GM12878 (cell line): ENCODE results near the gene WNT11. TPM values are rescaled to one million over a fixed set of nuclear protein-coding genes. Genes with fewer than 3 reads are reported as not detected.

Experiments
- ATAC-seq: fragments of 200-7000 bp; cut with Tn5 transposase; 3 replicates; pipeline ENCODE4 v1.9.1; 2020; ENCODE audit warnings: mild to moderate bottlenecking, moderate library complexity
- BruUV-seq: library from RNA; stranded (reverse); fragments of 400-500 nt; replicated peaks from 2 replicates; lab custom pipeline; 2021; lab: Mats Ljungman, UMichigan
- CTCF ChIA-PET: fragments of 300-600 bp; sonication (Branson Sonifier 250); formaldehyde crosslinking; extraction: SDS; loops from one replicate; lab custom pipeline; 2021; ENCODE audit warnings: inconsistent platforms; lab: Yijun Ruan, JAX
- POLR2A ChIA-PET: fragments of 350-600 bp; formaldehyde crosslinking; extraction: SDS; loops from one replicate; lab custom pipeline; 2021; ENCODE audit warnings: inconsistent platforms; lab: Charles Lee
- RAD21 ChIA-PET: fragments of 300-600 bp; sonication (Branson Sonifier 250); formaldehyde crosslinking; loops from one replicate; lab custom pipeline; 2023; ENCODE audit warnings: antibody characterized with exemption; ENCODE audit not compliant: unreplicated experiment; lab: Charles Lee
- SMC1A ChIA-PET: fragments of 300-600 bp; sonication (Branson Sonifier 250); formaldehyde crosslinking; loops from one replicate; lab custom pipeline; 2023; ENCODE audit not compliant: unreplicated experiment, uncharacterized antibody; lab: Charles Lee
- DNase-seq: peaks from one replicate; pipeline ENCODE4 v3.0.0-alpha.2; 2011; ENCODE audit warnings: low read depth, low spot score
- FAIRE-seq: peaks from 3 replicates; lab custom pipeline; 2011; peaks lifted over from hg19 to GRCh38; lab: Jason Lieb, UNC
- H2AFZ ChIP-seq: 2 replicates; pipeline ENCODE4 v1.6.0; 2011; ENCODE audit warnings: low read depth, low read length, control low read depth; ENCODE audit not compliant: control insufficient read depth
- H3K27ac ChIP-seq: 2 replicates; pipeline ENCODE4 v1.5.1; 2011; ENCODE audit warnings: control low read depth; ENCODE audit not compliant: control insufficient read depth, insufficient read depth
- H3K27me3 ChIP-seq, 2 experiments: replicated peaks in 1 of 2; 2 replicates each; pipeline versions ENCODE4 v1.6.0 to v1.6.1; 2011; ENCODE audit warnings: low read length in 1 of 2; ENCODE audit not compliant: control insufficient read depth in 2 of 2, insufficient read depth in 2 of 2
- H3K36me3 ChIP-seq, 2 experiments: 2 replicates each; pipeline ENCODE4 v1.5.1; 2011; ENCODE audit warnings: low read length in 1 of 2; ENCODE audit not compliant: control insufficient read depth in 2 of 2, insufficient read depth in 2 of 2
- H3K4me1 ChIP-seq: 2 replicates; pipeline ENCODE4 v1.6.1; 2011; ENCODE audit warnings: mild to moderate bottlenecking, low read length, moderate library complexity, mixed read lengths; ENCODE audit not compliant: control insufficient read depth, insufficient read depth
- H3K4me2 ChIP-seq: 2 replicates; pipeline ENCODE4 v1.6.0; 2011; ENCODE audit warnings: control low read depth; ENCODE audit not compliant: control insufficient read depth, insufficient read depth
- H3K4me3 ChIP-seq: fragments of 200-600 bp; sonication (generic); 2 replicates; pipeline ENCODE4 v1.5.1; 2016
- H3K79me2 ChIP-seq: 2 replicates; pipeline ENCODE4 v1.6.0; 2011; ENCODE audit warnings: low read length; ENCODE audit not compliant: control insufficient read depth, insufficient read depth
- H3K9ac ChIP-seq: 2 replicates; pipeline ENCODE4 v1.8.0; 2011; ENCODE audit warnings: low read length, control low read depth, mixed read lengths; ENCODE audit not compliant: control insufficient read depth, insufficient read depth
- H3K9me3 ChIP-seq: replicated peaks from 3 replicates; pipeline ENCODE4 v1.5.1; 2011; ENCODE audit warnings: mild to moderate bottlenecking, low read length; ENCODE audit not compliant: control insufficient read depth, insufficient read depth
- H4K20me1 ChIP-seq: 2 replicates; pipeline ENCODE4 v1.6.0; 2011; ENCODE audit not compliant: control insufficient read depth, insufficient read depth
- EED ChIP-seq: sonication (generic); IDR thresholded peaks from 2 replicates; pipeline ENCODE4 v1.6.1; 2016; ENCODE audit warnings: antibody characterized with exemption, low read depth
- ESRRA ChIP-seq: IDR thresholded peaks from 2 replicates; pipeline ENCODE4 v1.6.1; 2012; ENCODE audit warnings: mild to moderate bottlenecking, low read length, improper control_type of control experiment
- KAT2A ChIP-seq: conservative IDR thresholded peaks from 2 replicates; pipeline ENCODE4 v1.6.1; 2011; ENCODE audit warnings: low read depth, low read length; ENCODE audit not compliant: control insufficient read depth
- MTA2 ChIP-seq: fragments of 450-650 bp; IDR thresholded peaks from 2 replicates; pipeline ENCODE4 v1.6.1; 2016; ENCODE audit warnings: low read depth, mild to moderate bottlenecking, moderate library complexity
- RAD21 ChIP-seq: IDR thresholded peaks from 2 replicates; pipeline ENCODE4 v1.6.1; 2011; ENCODE audit warnings: mild to moderate bottlenecking, low read depth, low read length, moderate library complexity; ENCODE audit not compliant: insufficient read depth
- SIN3A ChIP-seq: IDR thresholded peaks from 2 replicates; pipeline ENCODE4 v1.6.1; 2012; ENCODE audit warnings: low read depth, low read length, improper control_type of control experiment
- SPI1 ChIP-seq: IDR thresholded peaks from 2 replicates; pipeline ENCODE4 v1.6.1; 2011; ENCODE audit warnings: low read depth, mild to moderate bottlenecking, low read length, moderate library complexity, borderline replicate concordance; ENCODE audit not compliant: insufficient read depth
- SRF ChIP-seq, 2 experiments: IDR thresholded peaks; 2 replicates each; pipeline ENCODE4 v1.6.1; 2011; ENCODE audit warnings: low read depth in 2 of 2, low read length in 2 of 2, mild to moderate bottlenecking in 1 of 2, moderate library complexity in 1 of 2
- STAT1 ChIP-seq: fragments of 450-650 bp; conservative IDR thresholded peaks from 2 replicates; pipeline ENCODE4 v1.6.1; 2014; ENCODE audit warnings: antibody characterized with exemption, mild to moderate bottlenecking
- ZNF622 ChIP-seq: fragments of 450-650 bp; IDR thresholded peaks from 2 replicates; pipeline ENCODE4 v1.6.1; 2017; ENCODE audit warnings: mild to moderate bottlenecking, inconsistent platforms
- WGBS: methylation state at CpG from one replicate; pipeline ENCODE4 v1.1.6; 2016; ENCODE audit warnings: low lambda C conversion rate; ENCODE audit not compliant: insufficient replicate concordance, insufficient coverage; ENCODE audit errors: missing lambda C conversion rate; 5-methylcytosine and 5-hydroxymethylcytosine counted together
- in situ Hi-C: fragments of 300-500 bp; cut with MboI; formaldehyde crosslinking; loops from 9 replicates; pipeline ENCODE4 v1.14.3; 2018; ENCODE audit warnings: mixed read lengths
- intact Hi-C: fragments of 100-400 bp; cut with micrococcal nuclease; formaldehyde crosslinking; loops from one replicate; pipeline ENCODE4 v1.14.2; 2022; ENCODE audit not compliant: unreplicated experiment
- polyA plus RNA-seq, 11 experiments: library from polyadenylated mRNA; depleted of rRNA in 4 of 11; unstranded in 6 of 11; stranded (reverse) in 5 of 11; fragments of >200 nt; fragmentation: Nextera tagmentation in 4 of 11; fragmentation: Illumina TruSeq in 1 of 11; extraction: Ambion mirVana in 4 of 11; extraction: Trizol in 1 of 11; gene quantifications; 1 replicate in 1 of 11; 2 replicates in 10 of 11; pipeline versions ENCODE4 v1.2.1 to v1.2.3, GENCODE V29; 2011 to 2016; ENCODE audit warnings: inconsistent platforms in 2 of 11, missing spikeins in 2 of 11, low read depth in 1 of 11
- total RNA-seq, 4 experiments: library from RNA; depleted of rRNA in 3 of 4; stranded (reverse); fragments of >200 nt in 3 of 4; fragmentation: Illumina TruSeq in 1 of 4; extraction: Trizol in 1 of 4; gene quantifications; 2 replicates each; pipeline versions ENCODE4 v1.2.1 to v1.2.3, GENCODE V29; 2013 to 2021
- TF ChIP-seq, protein P1 (sequence below): IDR thresholded peaks from 2 replicates; pipeline ENCODE4 v1.6.1; 2012; ENCODE audit warnings: low read depth, low read length, improper control_type of control experiment
- TF ChIP-seq, protein P2 (sequence below): fragments of 450-650 bp; conservative IDR thresholded peaks from 2 replicates; pipeline ENCODE4 v1.6.1; 2017; ENCODE audit warnings: mild to moderate bottlenecking, moderate library complexity
- TF ChIP-seq, protein P3 (sequence below), 3 experiments: IDR thresholded peaks in 2 of 3; conservative IDR thresholded peaks in 1 of 3; 2 replicates each; pipeline ENCODE4 v1.5.1; 2011; ENCODE audit warnings: low read depth in 3 of 3, low read length in 3 of 3, mild to moderate bottlenecking in 3 of 3, control low read depth in 2 of 3, moderate library complexity in 2 of 3, inconsistent platforms in 1 of 3, mixed read lengths in 1 of 3; ENCODE audit not compliant: control insufficient read depth in 2 of 3, insufficient read depth in 1 of 3; ENCODE audit errors: extremely low read depth in 1 of 3

WNT11 gene
- total and polyA plus RNA-seq, 10 of the 15 experiments (the other 5 are each of a cell fraction or from before 2014, with no cell fraction given) = 0.05 to 0.19 TPM; not detected in 8

DNA sequence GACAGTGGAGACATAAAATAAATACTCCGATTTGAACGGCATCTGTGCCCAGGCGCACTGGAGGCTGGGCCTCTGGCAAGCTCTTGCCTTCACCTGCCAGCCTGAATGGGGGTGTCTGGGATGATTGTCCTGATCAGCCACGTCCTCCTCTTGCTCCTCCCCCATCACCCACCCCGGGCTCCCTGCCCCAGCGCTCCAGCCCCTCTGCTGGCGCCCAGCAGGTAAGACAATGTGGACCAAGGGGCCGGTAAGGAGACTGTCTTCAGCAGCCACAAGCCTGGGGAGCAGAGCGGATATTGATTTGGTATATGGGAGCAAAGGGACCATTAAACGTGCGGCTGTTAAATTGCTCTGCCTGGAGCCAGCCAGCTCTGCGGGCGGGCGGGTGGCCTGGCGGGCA, 24.9 kb downstream of the WNT11 start:
- Histone ChIP-seq H2AFZ (no peak overlapping the region), H3K27ac (no peak overlapping the region), H3K79me2 (no peaks in the 10 kb centered on the region), H3K9me3 (no peaks in the 10 kb centered on the region), H3K36me3 (no peaks in the 10 kb centered on the region), H3K4me1 (no peaks in the 10 kb centered on the region), H3K4me2 (no peak overlapping the region), H3K27me3 (no peaks in the 10 kb centered on the region), H3K4me3 (no peak overlapping the region), H4K20me1 (0 out of 2 replicates have a peak, but pooled peaks cover 2% of the 10 kb centered on the region), H3K9ac (no peak overlapping the region)
- POLR2A ChIA-PET = no interaction called here
- TF ChIP-seq STAT1 (no peak), KAT2A (no peak)
- TF ChIP-seq, protein P1, sequence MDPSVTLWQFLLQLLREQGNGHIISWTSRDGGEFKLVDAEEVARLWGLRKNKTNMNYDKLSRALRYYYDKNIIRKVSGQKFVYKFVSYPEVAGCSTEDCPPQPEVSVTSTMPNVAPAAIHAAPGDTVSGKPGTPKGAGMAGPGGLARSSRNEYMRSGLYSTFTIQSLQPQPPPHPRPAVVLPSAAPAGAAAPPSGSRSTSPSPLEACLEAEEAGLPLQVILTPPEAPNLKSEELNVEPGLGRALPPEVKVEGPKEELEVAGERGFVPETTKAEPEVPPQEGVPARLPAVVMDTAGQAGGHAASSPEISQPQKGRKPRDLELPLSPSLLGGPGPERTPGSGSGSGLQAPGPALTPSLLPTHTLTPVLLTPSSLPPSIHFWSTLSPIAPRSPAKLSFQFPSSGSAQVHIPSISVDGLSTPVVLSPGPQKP = no peak
- BruUV-seq = no TSS peak
- intact Hi-C loops (no loop called here), in situ Hi-C loops (no loop called here)
- WGBS = 75% methylated on average over 12 of the region's 15 CpGs
- FAIRE-seq (no peak), ATAC-seq (no peak), DNase-seq (no peak)
- SMC1A ChIA-PET = no interaction called here
- CTCF ChIA-PET = no interaction called here
- RAD21 ChIA-PET = no interaction called here

DNA sequence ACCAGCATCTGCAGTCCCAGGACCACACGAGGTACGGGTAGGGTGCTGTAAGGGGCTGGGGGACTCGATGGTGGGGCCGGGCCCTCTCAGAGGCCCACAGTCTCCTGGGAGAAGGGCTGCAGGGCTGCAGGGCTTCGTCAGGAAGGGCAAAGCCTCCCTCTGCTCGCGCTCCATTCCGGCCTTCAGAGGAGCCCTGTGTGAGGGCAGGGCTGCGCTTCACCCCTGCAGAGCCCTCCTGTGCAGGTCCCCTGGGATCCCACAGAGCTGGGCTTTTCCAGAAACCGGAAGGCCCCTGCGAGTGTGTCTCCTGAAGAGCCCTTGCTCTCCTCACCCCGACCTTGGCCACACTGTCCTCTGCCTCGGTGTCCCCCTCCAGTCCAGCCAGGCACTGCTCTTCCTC, 27.2 kb downstream of the WNT11 start:
- H4K20me1 ChIP-seq = 0 out of 2 replicates have a peak, but pooled peaks cover 2% of the 10 kb centered on the region
- TF ChIP-seq SIN3A (no peak), SRF (IDR thresholded peaks at IDR 0.05; ENCODE audit: low read depth in 2 of 2, low read length in 2 of 2) (no peak), MTA2 (no peak), EED (no peak), ESRRA (no peak), SPI1 (no peak), ZNF622 (no peak), RAD21 (no peak)
- TF ChIP-seq, protein P2, sequence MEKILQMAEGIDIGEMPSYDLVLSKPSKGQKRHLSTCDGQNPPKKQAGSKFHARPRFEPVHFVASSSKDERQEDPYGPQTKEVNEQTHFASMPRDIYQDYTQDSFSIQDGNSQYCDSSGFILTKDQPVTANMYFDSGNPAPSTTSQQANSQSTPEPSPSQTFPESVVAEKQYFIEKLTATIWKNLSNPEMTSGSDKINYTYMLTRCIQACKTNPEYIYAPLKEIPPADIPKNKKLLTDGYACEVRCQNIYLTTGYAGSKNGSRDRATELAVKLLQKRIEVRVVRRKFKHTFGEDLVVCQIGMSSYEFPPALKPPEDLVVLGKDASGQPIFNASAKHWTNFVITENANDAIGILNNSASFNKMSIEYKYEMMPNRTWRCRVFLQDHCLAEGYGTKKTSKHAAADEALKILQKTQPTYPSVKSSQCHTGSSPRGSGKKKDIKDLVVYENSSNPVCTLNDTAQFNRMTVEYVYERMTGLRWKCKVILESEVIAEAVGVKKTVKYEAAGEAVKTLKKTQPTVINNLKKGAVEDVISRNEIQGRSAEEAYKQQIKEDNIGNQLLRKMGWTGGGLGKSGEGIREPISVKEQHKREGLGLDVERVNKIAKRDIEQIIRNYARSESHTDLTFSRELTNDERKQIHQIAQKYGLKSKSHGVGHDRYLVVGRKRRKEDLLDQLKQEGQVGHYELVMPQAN = no peak
- TF ChIP-seq, protein P3, sequence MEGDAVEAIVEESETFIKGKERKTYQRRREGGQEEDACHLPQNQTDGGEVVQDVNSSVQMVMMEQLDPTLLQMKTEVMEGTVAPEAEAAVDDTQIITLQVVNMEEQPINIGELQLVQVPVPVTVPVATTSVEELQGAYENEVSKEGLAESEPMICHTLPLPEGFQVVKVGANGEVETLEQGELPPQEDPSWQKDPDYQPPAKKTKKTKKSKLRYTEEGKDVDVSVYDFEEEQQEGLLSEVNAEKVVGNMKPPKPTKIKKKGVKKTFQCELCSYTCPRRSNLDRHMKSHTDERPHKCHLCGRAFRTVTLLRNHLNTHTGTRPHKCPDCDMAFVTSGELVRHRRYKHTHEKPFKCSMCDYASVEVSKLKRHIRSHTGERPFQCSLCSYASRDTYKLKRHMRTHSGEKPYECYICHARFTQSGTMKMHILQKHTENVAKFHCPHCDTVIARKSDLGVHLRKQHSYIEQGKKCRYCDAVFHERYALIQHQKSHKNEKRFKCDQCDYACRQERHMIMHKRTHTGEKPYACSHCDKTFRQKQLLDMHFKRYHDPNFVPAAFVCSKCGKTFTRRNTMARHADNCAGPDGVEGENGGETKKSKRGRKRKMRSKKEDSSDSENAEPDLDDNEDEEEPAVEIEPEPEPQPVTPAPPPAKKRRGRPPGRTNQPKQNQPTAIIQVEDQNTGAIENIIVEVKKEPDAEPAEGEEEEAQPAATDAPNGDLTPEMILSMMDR (IDR thresholded peaks at IDR 0.05 in 2 of 3, conservative IDR thresholded peaks at IDR 0.05 in 1 of 3; ENCODE audit: control insufficient read depth in 2 of 3, extremely low read depth in 1 of 3, insufficient read depth in 1 of 3, low read depth in 3 of 3, low read length in 3 of 3) = no peak

More for the DNA sequence above, 27.2 kb downstream of the WNT11 start:
- no peak overlapping the region for H3K4me2 ChIP-seq
- CTCF ChIA-PET = interaction anchor here (0.5 to 1.0 kb wide), 2 partner anchors 29 to 377 kb away, joined by 3 read pairs; no protein-coding TSS in a partner anchor
- H3K9ac ChIP-seq = no peak overlapping the region
- H2AFZ ChIP-seq = no peak overlapping the region
- H3K27me3 ChIP-seq = no peaks in the 10 kb centered on the region
- in situ Hi-C loops = no loop called here
- 30% methylated on average over 13 of the region's 13 CpGs for WGBS
- no peak overlapping the region for H3K4me3 ChIP-seq
- no peak for ATAC-seq
- RAD21 ChIA-PET = no interaction called here
- no TSS peak for BruUV-seq
- intact Hi-C loops = no loop called here
- DNase-seq = no peak
- no peaks in the 10 kb centered on the region for H3K79me2 ChIP-seq
- H3K4me1 ChIP-seq = peaks cover 3% of the 10 kb centered on the region; the same call in 1 of the 2 replicates
- H3K27ac ChIP-seq = no peak overlapping the region
- POLR2A ChIA-PET = no interaction called here
- SMC1A ChIA-PET = no interaction called here
- no peaks in the 10 kb centered on the region for H3K9me3 ChIP-seq
- H3K36me3 ChIP-seq = no peaks in the 10 kb centered on the region
- FAIRE-seq = no peak
